K562 (cell line): ENCODE measurements around the gene NR5A2. TPM values are rescaled to one million over a fixed set of nuclear protein-coding genes. Genes with fewer than 3 reads are reported as not detected.

ENCODE experiments used
- ATAC-seq: fragments of 200-7000 bp; cut with Tn5 transposase; 3 replicates; pipeline ENCODE4 v1.9.1; 2020; ENCODE audit warnings: moderate library complexity
- BruUV-seq: library from RNA; stranded (reverse); fragments of 400-500 nt; replicated peaks from 2 replicates; lab custom pipeline; 2021; lab: Mats Ljungman, UMichigan
- CTCF ChIA-PET: fragments of 300-600 bp; formaldehyde crosslinking; extraction: SDS; loops from one replicate; lab custom pipeline; 2021; ENCODE audit warnings: low intra/inter-chr PET ratio; lab: Yijun Ruan, JAX
- POLR2A ChIA-PET: fragments of 300-600, 350-650 bp; sonication (Branson Sonifier 250); formaldehyde crosslinking; extraction: SDS; loops from one replicate; lab custom pipeline; 2021; ENCODE audit warnings: antibody characterized with exemption, inconsistent platforms; lab: Yijun Ruan, JAX
- DNase-seq, 4 experiments: peaks; one replicate each; pipeline versions ENCODE4 v3.0.0 to v3.0.0-alpha.2; 2011 to 2018; ENCODE audit warnings: low spot score in 3 of 4, mixed read lengths in 3 of 4; ENCODE audit errors: extremely low read depth in 1 of 4
- FAIRE-seq: peaks from 2 replicates; lab custom pipeline; 2011; peaks lifted over from hg19 to GRCh38; lab: Jason Lieb, UNC
- H2AFZ ChIP-seq: 2 replicates; pipeline ENCODE4 v1.6.0; 2011; ENCODE audit warnings: low read depth, low read length, control low read depth, inconsistent platforms
- H3K27ac ChIP-seq: fragments of 200-600 bp; 3 replicates; pipeline ENCODE4 v1.8.0; 2011; ENCODE audit warnings: low read depth, mild to moderate bottlenecking, control low read depth, inconsistent platforms, low read length, moderate library complexity, mixed read lengths; ENCODE audit errors: extremely low read depth
- H3K27me3 ChIP-seq, 2 experiments: fragments of 300-600 bp in 1 of 2; 2 replicates in 1 of 2; 3 replicates in 1 of 2; pipeline versions ENCODE4 v1.6.0 to v1.8.0; 2011; ENCODE audit warnings: inconsistent platforms in 2 of 2, low read length in 2 of 2, mild to moderate bottlenecking in 1 of 2, mixed read lengths in 1 of 2, moderate library complexity in 1 of 2; ENCODE audit not compliant: control insufficient read depth in 2 of 2, insufficient read depth in 2 of 2
- H3K36me3 ChIP-seq: fragments of 300-600 bp; 3 replicates; pipeline ENCODE4 v1.8.0; 2011; ENCODE audit warnings: mild to moderate bottlenecking, low read length, inconsistent platforms; ENCODE audit not compliant: control insufficient read depth, insufficient read depth
- H3K4me1 ChIP-seq, 2 experiments: fragments of 200-600 bp in 1 of 2; replicated peaks in 1 of 2; 2 replicates in 1 of 2; 3 replicates in 1 of 2; pipeline versions ENCODE4 v1.5.1 to v1.8.0; 2011; ENCODE audit warnings: inconsistent platforms in 2 of 2, low read length in 2 of 2, mild to moderate bottlenecking in 1 of 2, mixed read lengths in 1 of 2, moderate library complexity in 1 of 2; ENCODE audit not compliant: control insufficient read depth in 2 of 2, insufficient read depth in 2 of 2
- H3K4me2 ChIP-seq: 2 replicates; pipeline ENCODE4 v1.6.1; 2011; ENCODE audit warnings: low read length, control low read depth, inconsistent platforms, mixed read lengths; ENCODE audit not compliant: insufficient read depth
- H3K4me3 ChIP-seq: fragments of 200-600 bp; sonication (generic), shearing (Covaris generic); 2 replicates; pipeline ENCODE4 v1.5.1; 2016; ENCODE audit warnings: control low read depth, inconsistent platforms
- H3K79me2 ChIP-seq: fragments of 200-600 bp; 3 replicates; pipeline ENCODE4 v1.8.0; 2011; ENCODE audit warnings: low read length, inconsistent platforms; ENCODE audit not compliant: control insufficient read depth, insufficient read depth
- H3K9ac ChIP-seq, 2 experiments: 2 replicates each; pipeline versions ENCODE4 v1.6.0 to v1.6.1; 2011; ENCODE audit warnings: low read depth in 2 of 2, low read length in 2 of 2, control low read depth in 1 of 2, inconsistent platforms in 1 of 2, mild to moderate bottlenecking in 1 of 2, mixed read lengths in 1 of 2; ENCODE audit not compliant: insufficient read depth in 1 of 2
- H3K9me1 ChIP-seq: one replicate; pipeline ENCODE4 v1.6.0; 2011; ENCODE audit warnings: inconsistent platforms, mild to moderate bottlenecking, low read length, moderate library complexity; ENCODE audit not compliant: control insufficient read depth, insufficient read depth
- H3K9me3 ChIP-seq: replicated peaks from 2 replicates; pipeline ENCODE4 v1.5.1; 2011; ENCODE audit warnings: low read depth, low read length, inconsistent platforms; ENCODE audit not compliant: control insufficient read depth, insufficient read depth
- H4K20me1 ChIP-seq: replicated peaks from 2 replicates; pipeline ENCODE4 v1.6.1; 2011; ENCODE audit warnings: low read length, inconsistent platforms, mixed read lengths; ENCODE audit not compliant: control insufficient read depth, insufficient read depth
- FOXA3 ChIP-seq, 2 experiments: fragments of 450-650 bp in 1 of 2; sonication (generic) in 1 of 2; formaldehyde crosslinking; IDR thresholded peaks in 1 of 2; conservative IDR thresholded peaks in 1 of 2; 2 replicates each; pipeline versions ENCODE4 v1.4.0 to v1.8.0; 2020 to 2022; ENCODE audit warnings: mild to moderate bottlenecking in 2 of 2, missing genetic modification reagents in 1 of 2
- LARP7 ChIP-seq: fragments of 450-650 bp; IDR thresholded peaks from 2 replicates; pipeline ENCODE4 v1.6.1; 2016
- MCM7 ChIP-seq, 2 experiments: fragments of 450-650 bp; IDR thresholded peaks; 2 replicates each; pipeline ENCODE4 v1.6.1; 2016 to 2018
- PCBP2 ChIP-seq: fragments of 200-400 bp; formaldehyde crosslinking; IDR thresholded peaks from 2 replicates; pipeline ENCODE4 v1.6.1; 2018; ENCODE audit warnings: low read length, low read depth, mild to moderate bottlenecking, moderate library complexity; ENCODE audit not compliant: poor library complexity, severe bottlenecking
- RBM39 ChIP-seq: fragments of 200-400 bp; formaldehyde crosslinking; optimal IDR thresholded peaks from 2 replicates; pipeline ENCODE3; 2018; ENCODE audit warnings: low read depth, low read length
- ZBTB7A ChIP-seq: IDR thresholded peaks from 2 replicates; pipeline ENCODE4 v1.6.1; 2011; ENCODE audit warnings: low read depth, mild to moderate bottlenecking, low read length, moderate library complexity, borderline replicate concordance; ENCODE audit not compliant: control insufficient read depth
- ZNF444 ChIP-seq: fragments of 250-450 bp; sonication (Bioruptor Pico); IDR thresholded peaks from 2 replicates; pipeline ENCODE4 v1.4.0; 2020; ENCODE audit warnings: mild to moderate bottlenecking, moderate library complexity
- ZNF512 ChIP-seq: IDR thresholded peaks from 2 replicates; pipeline ENCODE4 v1.6.1; 2016; ENCODE audit warnings: missing genetic modification characterization, missing compliant biosample characterization
- whole genome bisulfite sequencing: fragments of 100-300 bp; shearing (Covaris generic); methylation state at CpG from one replicate; pipeline ENCODE4 v1.1.6; 2016; ENCODE audit warnings: low coverage, mixed read lengths; ENCODE audit not compliant: insufficient coverage; ENCODE audit errors: missing lambda C conversion rate; 5-methylcytosine and 5-hydroxymethylcytosine counted together
- in situ Hi-C: fragments of 300-500 bp; cut with MboI; formaldehyde crosslinking; loops from 4 replicates; pipeline ENCODE4 v1.15.0; 2018; ENCODE audit warnings: inconsistent platforms, mixed read lengths
- intact Hi-C: fragments of 100-400 bp; cut with micrococcal nuclease; formaldehyde crosslinking; loops from 2 replicates; pipeline ENCODE4 v1.14.2; 2022
- polyA plus RNA-seq, 8 experiments: library from polyadenylated mRNA; depleted of rRNA in 4 of 8; stranded (reverse) in 5 of 8; unstranded in 3 of 8; fragments of >200 nt; fragmentation: Nextera tagmentation in 2 of 8; fragmentation: Illumina TruSeq in 1 of 8; extraction: Ambion mirVana in 2 of 8; extraction: Trizol in 1 of 8; gene quantifications; 2 replicates each; pipeline versions ENCODE4 v1.2.1 to v1.2.3, GENCODE V29; 2011 to 2014; ENCODE audit warnings: inconsistent platforms in 1 of 8, missing spikeins in 1 of 8
- total RNA-seq, 7 experiments: library from RNA; depleted of rRNA in 6 of 7; stranded (reverse); fragments of >200 nt in 6 of 7; fragmentation: Illumina TruSeq in 2 of 7; extraction: Trizol in 2 of 7; gene quantifications; 2 replicates each; pipeline versions ENCODE4 v1.2.1 to v1.2.3, GENCODE V29; 2011 to 2021; ENCODE audit warnings: low replicate concordance in 1 of 7

The NR5A2 gene
- total and polyA plus RNA-seq, 9 of the 15 experiments (the other 6 are each of a cell fraction or from before 2014, with no cell fraction given): 0.13 to 0.40 (median 0.29) TPM

GRCh38 chr1:200152336-200152735 is 124.8 kb downstream of the NR5A2 start:
- WGBS: 12% methylated on average over 2 of the region's 2 CpGs
- ATAC-seq: no peak

GRCh38 chr1:200153277-200154055 is 126.0 kb downstream of the NR5A2 start:
- Histone ChIP-seq H3K27ac (peak overlapping the region; percentile 56), H3K9me1 (no peaks in the 10 kb centered on the region), H3K9me3 (no peaks in the 10 kb centered on the region), H3K4me3 (no peak overlapping the region), H2AFZ (peak overlapping the region; percentile 66), H3K27me3 (no peaks in the 10 kb centered on the region), H3K79me2 (no peaks in the 10 kb centered on the region), H4K20me1 (no peaks in the 10 kb centered on the region), H3K9ac (peak overlapping the region in 1 of 2 experiments; percentile 1; a peak in 1 of 4 replicates), H3K4me1 (peaks cover 4 to 45% of the 10 kb centered on the region in 2 experiments; a peak in 4 of 5 replicates), H3K4me2 (no peak overlapping the region), H3K36me3 (no peaks in the 10 kb centered on the region)
- no TSS peak for BruUV-seq
- in situ Hi-C loops (no loop called here), intact Hi-C loops (no loop called here)
- CTCF ChIA-PET: no interaction called here
- FAIRE-seq: no peak
- ATAC-seq: no peak
- POLR2A ChIA-PET: interaction anchor here (1.0 to 1.3 kb wide), 3 partner anchors 8 to 18 kb away, joined by 3 to 4 read pairs (median 4); no protein-coding TSS in a partner anchor
- TF ChIP-seq RBM39: no peak
- TF ChIP-seq LARP7: 0 out of 2 replicates have a peak, but pooled peaks have one; percentile 10
- TF ChIP-seq MCM7 (IDR thresholded peaks at IDR 0.05): no peak
- no peak for TF ChIP-seq ZNF444
- TF ChIP-seq ZBTB7A: no peak
- peak; percentile 77 for TF ChIP-seq ZNF512 (tag)
- TF ChIP-seq PCBP2: peak; percentile 67
- 68% methylated on average over 3 of the region's 3 CpGs for WGBS
- no peak for DNase-seq

More at GRCh38 chr1:200152336-200152735, 124.8 kb downstream of the NR5A2 start:
- Histone ChIP-seq H3K4me3 (no peak overlapping the region), H4K20me1 (no peaks in the 10 kb centered on the region), H3K9me3 (no peaks in the 10 kb centered on the region), H3K27me3 (no peaks in the 10 kb centered on the region), H3K9ac (no peak overlapping the region), H3K27ac (no peak overlapping the region), H3K36me3 (no peaks in the 10 kb centered on the region), H3K79me2 (no peaks in the 10 kb centered on the region), H2AFZ (no peak overlapping the region), H3K4me2 (no peak overlapping the region), H3K4me1 (peaks cover 9 to 45% of the 10 kb centered on the region in 2 experiments), H3K9me1 (no peaks in the 10 kb centered on the region)
- ChIA-PET CTCF (no interaction called here), POLR2A (interaction anchor here (1.3 kb wide), 1 partner anchor 8 kb away, joined by 3 read pairs; no protein-coding TSS in a partner anchor)
- intact Hi-C loops (no loop called here), in situ Hi-C loops (no loop called here)
- no peak for FAIRE-seq
- no TSS peak for BruUV-seq
- no peak for DNase-seq
- no peak for TF ChIP-seq FOXA3 (CRISPR knock-in tag; conservative IDR thresholded peaks at IDR 0.05 in 1 of 2, IDR thresholded peaks at IDR 0.05 in 1 of 2)
